Activated naive CD8-positive, alpha-beta T cell treated with anti-CD3 and anti-CD28 coated beads, Interleukin-2, amount 50 U/mL, for 16 hours (primary cell): ENCODE results near the gene DISP2.

Experiments used
- DNase-seq: peaks from one replicate; pipeline ENCODE4 v3.0.0-alpha.2; 2020; ENCODE audit warnings: low read depth, low spot score

The DISP2 gene

GRCh38 chr15:40328751-40329150 lies 29.3 kb upstream of the DISP2 start:
- DNase-seq = no peak

DNA sequence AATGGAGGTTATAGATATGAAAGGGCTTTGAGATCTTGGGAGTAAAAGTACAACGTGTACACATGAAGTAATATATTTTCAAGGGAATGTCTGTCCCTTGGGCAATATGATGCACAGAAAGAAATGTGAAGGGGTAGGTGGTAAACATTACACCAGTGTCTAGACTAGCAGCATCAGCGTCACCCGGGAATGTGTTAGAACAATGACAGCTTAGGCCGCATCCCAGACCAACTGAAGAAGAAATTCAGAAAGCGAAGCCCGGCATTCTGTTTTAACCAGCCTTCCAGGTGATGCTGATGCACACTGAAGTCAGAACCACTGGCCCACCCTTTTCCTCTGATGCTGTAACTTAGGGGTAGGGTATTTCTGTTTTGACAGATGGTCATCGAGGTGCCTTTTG lies 28.2 kb upstream of the DISP2 start:
- no peak for DNase-seq

DNA sequence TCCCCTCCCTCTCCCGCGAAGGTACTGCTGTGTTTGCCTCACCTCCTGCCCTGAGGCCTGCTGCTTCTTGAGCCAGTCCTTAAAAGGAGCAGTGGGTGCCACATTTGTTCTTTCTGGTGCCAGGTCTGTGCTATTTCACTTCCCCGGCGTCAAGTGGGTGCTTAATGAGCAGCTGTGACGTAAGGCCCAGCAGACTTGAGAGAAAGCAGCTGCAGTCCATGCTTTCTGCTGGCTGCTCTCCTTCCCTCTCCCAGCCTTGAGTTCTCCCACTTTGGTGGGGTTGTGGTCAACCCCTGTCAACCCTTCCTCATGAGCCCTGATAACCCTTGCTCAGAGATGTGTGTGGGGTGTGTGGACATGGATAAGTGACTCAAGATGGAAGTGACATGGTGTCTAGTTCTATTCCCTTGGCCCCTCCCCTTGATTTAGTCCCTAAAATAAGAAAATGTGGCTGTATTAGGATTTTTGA lies 27.6 kb upstream of the DISP2 start:
- no peak for DNase-seq

DNA sequence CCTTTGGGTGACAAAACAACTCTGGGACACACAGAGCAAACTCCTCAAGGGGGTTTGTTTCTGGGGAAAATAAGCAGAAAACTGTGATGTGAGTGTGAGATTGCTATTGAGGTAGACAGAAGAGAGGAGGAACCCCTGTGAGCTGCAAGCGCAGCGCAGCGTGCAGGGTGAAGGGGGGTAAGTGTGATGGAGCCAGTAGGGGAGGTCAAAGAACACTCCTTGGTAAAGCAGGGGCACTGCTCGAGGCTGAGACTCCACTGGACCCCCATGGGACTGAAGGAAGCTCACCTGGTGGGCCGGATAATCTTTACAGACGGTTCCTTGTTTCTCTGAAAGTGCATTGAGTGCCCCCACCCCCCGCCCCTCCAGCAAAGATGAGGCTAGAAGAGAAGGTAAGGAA lies 27.0 kb upstream of the DISP2 start:
- no peak for DNase-seq

DNA sequence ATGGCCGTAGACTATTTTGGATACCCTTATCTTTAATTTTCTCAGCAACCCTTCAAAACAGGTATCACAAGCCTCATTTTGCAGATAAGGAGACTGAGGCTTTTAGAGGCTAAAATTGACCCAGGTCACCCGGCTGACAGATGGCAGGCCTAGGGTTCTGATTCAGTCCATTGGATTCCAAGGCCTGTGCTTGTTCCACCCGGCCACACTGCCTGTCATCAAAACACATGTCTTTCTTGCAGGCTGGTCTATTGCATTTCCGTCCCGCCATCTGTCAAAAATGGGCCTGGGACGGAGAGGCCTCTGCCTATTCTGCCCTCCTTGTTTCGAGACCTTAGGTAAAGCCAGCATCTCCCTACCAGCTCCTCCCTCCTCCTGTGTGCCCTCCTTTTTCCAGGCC lies 26.4 kb upstream of the DISP2 start:
- DNase-seq = no peak

DNA sequence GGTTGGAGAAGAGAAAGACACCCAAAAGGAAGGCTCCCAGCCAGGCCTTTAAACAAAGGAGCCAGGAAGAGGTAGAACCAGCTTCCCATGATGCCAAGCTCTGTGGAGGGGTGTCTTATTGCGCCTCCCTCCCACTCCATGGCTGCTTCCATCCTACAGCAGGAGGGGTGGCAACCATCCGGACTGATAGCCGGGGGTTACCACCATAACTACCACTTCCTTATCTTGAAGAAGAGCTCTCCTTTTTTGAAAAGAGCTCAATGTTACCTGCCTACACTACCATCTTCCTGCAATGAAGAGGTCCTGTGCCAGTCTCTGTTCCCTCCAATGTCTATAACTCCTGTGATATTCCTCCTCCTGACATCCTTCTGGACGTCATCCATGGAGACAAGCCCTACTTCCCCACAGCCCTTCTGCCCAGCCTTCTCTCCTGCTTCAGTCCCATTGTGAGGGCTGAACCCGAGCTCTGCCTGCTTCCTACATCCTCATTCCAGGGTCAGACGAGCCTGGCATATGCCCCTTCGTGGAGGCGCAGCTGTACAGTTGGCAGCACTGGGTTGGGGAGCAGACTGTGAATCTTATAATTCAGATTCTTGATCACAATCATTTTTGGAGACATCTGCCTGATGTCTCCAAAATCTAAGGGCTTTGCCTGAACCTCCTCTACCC lies 25.8 kb upstream of the DISP2 start:
- no peak for DNase-seq

GRCh38 chr15:40333922-40334492 lies 24.0 kb upstream of the DISP2 start:
- no peak for DNase-seq

- no peak for DNase-seq
These were observed 23.5 kb upstream of the DISP2 start for GRCh38 chr15:40334541-40334940.

DNA sequence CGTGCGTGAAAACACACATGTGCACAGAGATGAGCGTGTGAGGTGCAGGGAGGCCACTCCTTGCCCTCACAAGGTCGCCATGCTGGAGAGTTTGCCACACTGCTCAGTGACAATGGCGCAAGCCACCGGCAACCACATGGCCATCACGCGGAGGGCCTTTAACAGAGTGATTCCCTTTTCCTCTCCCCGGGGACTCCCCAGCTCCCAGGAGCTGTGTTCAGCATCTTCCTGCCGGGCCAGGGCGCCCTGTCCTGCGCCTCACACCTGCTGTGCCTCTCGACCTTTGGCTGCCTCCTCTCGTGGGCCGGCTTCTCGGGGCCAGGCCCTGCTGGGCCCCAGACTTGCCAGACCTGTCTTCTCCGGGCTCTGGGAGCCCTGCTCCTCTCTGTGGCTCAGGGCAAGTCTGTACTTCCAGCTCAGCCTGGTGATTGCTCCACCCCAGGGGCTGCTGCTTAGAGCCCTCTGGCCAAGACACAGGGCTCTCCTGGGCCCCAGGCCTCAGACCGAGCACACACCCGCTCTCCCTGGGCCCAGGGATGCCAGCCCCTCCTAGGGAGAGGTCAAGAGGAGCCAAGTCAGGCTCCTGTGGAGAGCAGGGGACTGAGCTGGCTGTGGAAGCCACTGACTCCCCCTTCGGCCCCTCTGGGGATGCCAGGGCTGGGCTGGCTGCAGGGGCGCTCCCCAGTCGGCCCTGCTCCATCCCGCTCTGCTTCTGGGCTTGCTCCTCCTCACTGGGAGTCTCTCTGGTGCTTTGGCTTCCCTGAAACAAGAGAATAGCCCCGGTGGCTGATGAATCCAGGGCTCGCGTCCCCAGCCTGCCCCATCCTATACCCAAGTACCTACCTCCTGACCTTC lies 22.9 kb upstream of the DISP2 start:
- DNase-seq = no peak

DNA sequence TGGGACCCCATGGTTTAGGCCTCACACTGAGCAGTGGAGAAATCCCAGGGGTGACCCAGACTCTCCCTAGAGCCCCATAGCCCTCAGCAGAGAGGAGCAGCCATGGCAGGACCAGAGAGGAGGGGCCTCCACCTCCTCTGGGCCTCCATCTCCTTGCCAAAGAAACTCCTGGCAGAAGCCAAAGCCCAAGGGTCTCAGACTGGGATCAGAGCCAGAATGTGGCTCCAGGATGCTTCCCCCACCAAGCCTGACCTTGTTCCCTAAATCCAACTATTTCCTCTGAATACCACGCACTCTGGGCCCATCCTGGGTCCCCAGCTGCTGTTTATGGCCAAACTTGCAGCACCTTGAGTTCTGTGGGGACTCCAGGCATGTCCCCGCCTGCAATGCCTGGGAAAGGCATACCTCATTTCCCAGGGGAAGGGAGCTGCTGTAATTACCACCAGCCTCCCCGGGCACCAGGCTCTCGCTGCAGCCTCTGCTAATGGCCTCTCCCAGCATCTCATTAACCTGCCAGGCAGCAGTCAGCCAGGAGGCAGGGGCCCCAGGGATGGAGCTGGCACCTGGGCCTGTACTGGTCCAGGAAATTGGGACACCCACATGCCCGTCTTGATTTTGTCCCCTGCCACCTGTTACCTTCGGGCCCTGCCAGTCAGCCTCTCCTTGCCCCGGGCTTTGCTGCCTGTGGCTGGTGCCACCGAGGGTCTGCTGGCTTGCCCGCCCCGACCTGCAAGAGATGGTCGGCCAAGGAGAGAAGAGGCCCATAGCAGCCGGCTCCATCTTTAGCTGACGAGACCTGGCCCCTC lies 21.9 kb upstream of the DISP2 start:
- DNase-seq = no peak

DNA sequence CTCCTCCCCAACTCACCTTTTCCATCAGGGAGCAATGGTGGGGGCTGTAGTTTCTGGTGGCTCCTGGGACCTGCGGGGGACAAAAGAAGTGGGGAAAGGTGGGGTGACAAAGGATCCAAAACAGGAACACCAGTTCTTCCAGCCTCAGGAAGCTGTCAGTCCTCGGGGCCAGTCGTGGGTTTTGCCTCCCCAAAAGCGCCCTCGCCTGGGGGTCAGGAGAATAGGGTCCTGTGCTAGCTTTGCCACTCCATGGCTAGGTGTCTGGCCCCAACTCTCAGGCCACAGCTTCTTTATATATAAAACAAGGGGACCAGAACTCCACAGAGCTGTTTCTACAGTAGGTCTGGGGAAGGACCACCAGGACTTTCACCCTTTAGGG lies 21.3 kb upstream of the DISP2 start:
- no peak for DNase-seq

DNA sequence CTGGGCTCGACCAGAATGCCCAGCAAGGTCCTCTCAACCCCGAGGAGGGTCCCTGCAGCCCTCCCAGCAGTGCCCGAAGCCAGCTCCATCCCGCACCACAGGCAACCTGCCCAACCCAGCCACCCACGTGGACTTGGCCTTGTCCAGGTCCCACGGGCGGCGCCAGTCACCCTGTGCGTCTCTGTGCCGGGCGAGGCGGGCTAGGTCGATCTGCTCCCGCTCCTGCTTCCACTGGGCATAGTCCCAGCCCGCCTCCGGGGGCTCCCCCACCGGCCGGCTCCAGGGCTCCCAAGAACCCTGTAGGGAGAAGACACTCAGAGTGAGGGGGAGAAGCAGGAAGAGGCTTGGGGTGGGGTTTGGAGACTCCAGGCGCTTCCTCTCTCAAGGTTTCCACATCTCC lies 20.4 kb upstream of the DISP2 start:
- no peak for DNase-seq

GRCh38 chr15:40338041-40338657 lies 19.9 kb upstream of the DISP2 start:
- DNase-seq = peak; percentile 67

GRCh38 chr15:40338921-40339620 lies 18.9 kb upstream of the DISP2 start:
- no peak for DNase-seq

DNA sequence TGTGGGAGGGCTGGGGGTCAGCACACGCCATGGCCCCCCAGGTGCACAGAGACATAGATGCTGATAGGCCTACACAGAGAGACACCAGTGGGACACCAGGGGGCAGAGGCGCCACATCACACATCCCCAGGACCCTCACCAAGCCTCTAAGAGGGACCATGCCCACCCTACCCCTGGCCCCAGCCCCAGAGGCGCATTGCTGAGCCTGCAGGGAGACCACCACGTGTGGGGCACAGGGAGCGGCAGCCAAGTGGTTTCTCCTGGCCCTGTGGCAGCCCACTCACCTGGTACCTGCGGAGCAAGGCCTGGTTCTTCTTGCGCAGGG lies 18.4 kb upstream of the DISP2 start:
- DNase-seq = no peak

GRCh38 chr15:40340038-40340739 lies 17.8 kb upstream of the DISP2 start:
- no peak for DNase-seq

DNA sequence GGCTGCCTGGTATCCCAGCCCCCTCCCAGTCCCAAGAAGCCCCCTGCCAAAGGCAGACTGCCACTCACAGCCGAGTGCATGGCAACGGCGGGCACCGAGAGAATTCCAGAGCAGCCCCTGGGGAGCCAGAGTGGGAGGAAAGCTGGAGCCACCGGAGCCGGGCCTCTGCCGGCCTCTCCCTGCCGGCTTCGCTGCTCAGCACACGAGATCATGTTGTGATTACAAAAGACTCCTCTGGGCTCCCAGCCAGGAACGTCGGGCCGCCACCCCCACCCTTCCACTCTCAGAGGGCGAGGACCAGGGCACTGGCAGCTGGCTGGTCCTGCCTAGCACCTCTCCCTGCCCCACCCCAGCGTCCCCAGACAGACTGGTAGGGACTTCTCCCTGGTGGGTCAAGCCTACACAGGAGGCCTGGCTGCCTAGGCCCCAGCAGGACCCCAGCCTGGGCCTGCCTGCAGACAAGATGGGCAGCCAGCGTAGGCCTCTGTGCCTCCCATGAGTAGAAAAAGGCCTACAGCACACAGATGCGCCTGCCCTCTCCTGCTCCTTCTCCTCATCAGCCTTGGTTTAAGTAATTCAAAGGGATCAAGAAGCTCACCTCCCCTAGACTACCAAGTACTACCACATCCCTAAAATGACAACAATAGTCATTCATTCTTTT lies 17.1 kb upstream of the DISP2 start, which contains the start of gene CCDC9B:
CCDC9B (minus strand) TSS at position 200 of the 661 bp plus-strand sequence; CDS start at position 80, 120 bp downstream.
- no peak for DNase-seq

DNA sequence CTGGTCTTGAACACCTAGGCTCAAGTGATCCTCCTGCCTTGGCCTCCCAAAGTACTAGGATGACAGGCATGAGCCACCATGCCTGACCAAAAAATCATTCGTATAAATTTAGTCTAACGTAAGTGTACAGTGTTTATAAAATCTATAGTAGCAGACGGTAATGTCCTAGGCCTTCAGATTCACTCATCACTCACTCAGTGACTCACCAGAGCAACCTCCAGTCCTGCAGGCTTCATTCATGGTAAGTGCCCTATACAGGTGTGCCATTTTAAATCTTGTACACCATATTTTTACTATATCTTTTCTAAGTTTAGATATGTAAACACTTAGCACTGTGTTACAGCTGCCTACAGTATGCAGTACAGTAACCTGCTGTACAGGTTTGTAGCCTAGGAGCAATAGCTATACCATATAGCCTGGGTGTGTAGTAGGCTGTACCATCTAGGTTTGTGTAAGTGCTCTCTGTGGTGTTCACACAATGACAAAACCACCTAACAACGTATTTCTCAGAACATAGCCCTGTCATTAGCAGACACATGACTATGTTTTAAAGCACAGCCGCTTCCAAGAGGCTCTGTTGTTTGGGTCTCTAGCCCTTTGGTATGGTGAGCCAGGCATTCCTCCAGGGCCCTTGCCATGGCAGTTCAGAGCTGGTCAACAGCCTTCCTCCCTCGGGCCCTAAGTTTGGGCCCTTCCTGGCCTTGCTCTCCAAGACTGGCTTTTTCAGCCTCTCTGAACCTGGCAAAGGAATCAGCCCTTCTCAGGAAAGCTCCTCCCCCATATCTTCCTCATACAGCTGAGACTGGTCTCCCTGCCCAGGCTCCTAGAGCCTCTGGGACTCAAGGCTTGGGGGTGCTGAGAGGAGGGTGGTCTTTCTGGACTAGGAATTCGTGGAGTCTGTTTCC lies 15.4 kb upstream of the DISP2 start:
- no peak for DNase-seq

- no peak for DNase-seq
These were observed 14.5 kb upstream of the DISP2 start for GRCh38 chr15:40343512-40343911.
